Ovary (tissue), 3 donors: ENCODE measurements around the gene DTNA.

Source experiments
- CTCF ChIP-seq, 3 donors: fragments of 450-650 bp in 2 of 3; fragments of 200-600 bp in 1 of 3; IDR thresholded peaks; one replicate each; pipeline versions ENCODE4 v1.5.1 to v1.8.0; 2016 to 2022; ENCODE audit warnings: antibody characterized with exemption in 3 of 3, mild to moderate bottlenecking in 1 of 3
- EP300 ChIP-seq: sonication (generic); formaldehyde crosslinking; IDR thresholded peaks from one replicate; pipeline ENCODE4 v1.6.1; 2017; ENCODE audit warnings: antibody characterized with exemption
- POLR2A ChIP-seq: fragments of 450-650 bp; IDR thresholded peaks from one replicate; pipeline ENCODE4 v1.6.1; 2017; ENCODE audit warnings: antibody characterized with exemption, mild to moderate bottlenecking, moderate library complexity
- donor health status: DM: no; HTN: no; CAD: no.

DNA sequence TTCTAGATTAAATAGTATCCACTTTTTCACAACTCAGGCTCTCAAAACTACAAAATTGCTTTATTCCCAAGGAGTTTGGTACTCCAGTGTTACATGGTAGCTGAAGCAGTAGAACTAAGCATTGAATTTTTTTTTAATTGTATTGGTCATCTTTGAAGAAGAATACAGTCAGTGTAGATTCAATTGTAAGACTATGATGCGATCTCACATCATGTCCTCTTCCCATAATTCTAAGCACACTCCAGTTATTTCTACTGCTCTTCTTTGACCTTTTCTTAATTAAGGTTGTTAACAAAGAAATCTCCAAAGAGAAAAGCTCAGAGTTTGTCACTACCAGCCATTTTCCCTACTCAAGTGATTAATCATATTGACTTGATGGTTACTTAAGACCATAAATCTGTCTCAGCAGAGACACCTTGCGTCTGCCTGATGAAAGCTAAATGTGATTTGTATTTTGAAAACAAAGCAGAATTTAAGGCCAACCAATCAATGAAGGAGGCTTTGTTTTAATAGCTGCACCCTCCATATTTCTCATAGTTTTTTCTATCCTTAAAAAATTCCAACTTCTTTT is 130.2 kb downstream of the DTNA start:
- no peak for TF ChIP-seq CTCF (IDR thresholded peaks at IDR 0.05)
- no peak for TF ChIP-seq POLR2A
- no peak for TF ChIP-seq EP300
